Measurements from ENCODE around the gene PAIP2. TPM values are rescaled to one million over a fixed set of nuclear protein-coding genes. Genes with fewer than 3 reads are reported as not detected.

Gene PAIP2
- total RNA-seq, 2 experiments from 2014 or later, result 110 to 113 TPM

DNA sequence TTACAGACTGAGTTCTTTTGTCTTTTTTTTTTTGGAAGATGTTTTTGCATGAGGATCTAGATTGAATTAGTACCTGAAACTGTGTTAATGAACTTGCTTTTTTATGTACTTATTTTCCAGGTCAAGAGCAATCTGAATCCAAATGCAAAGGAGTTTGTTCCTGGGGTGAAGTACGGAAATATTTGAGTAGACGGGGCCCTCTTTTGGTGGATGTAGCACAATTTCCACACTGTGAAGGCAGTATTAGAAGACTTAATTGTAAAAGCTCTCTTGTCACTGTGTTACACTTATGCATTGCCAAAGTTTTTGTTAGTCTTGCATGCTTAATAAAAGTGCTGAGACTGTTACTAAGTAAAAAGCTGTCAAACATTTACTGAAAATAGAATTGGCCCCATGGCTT, 27.0 kb downstream of the PAIP2 start:
- Mint-ChIP-seq H3K9me3 (no peaks in the 10 kb centered on the region), H3K4me1 (ENCODE audit: low read depth) (peaks cover 19% of the 10 kb centered on the region), H3K27ac (no peak overlapping the region), H3K4me3 (no peak overlapping the region), H3K36me3 (ENCODE audit: low read depth) (peaks cover 39% of the 10 kb centered on the region), H3K27me3 (no peaks in the 10 kb centered on the region)
- ChIA-PET CTCF (interaction anchor here (0.8 to 2.1 kb wide), 4 partner anchors 24 to 82 kb away, joined by 3 to 8 read pairs (median 4); partner anchors contain the start of gene PAIP2), POLR2A (interaction anchor here (1.4 kb wide), 1 partner anchor 22 kb away, joined by 4 read pairs; no protein-coding TSS in a partner anchor)
- TF ChIP-seq, protein P1, sequence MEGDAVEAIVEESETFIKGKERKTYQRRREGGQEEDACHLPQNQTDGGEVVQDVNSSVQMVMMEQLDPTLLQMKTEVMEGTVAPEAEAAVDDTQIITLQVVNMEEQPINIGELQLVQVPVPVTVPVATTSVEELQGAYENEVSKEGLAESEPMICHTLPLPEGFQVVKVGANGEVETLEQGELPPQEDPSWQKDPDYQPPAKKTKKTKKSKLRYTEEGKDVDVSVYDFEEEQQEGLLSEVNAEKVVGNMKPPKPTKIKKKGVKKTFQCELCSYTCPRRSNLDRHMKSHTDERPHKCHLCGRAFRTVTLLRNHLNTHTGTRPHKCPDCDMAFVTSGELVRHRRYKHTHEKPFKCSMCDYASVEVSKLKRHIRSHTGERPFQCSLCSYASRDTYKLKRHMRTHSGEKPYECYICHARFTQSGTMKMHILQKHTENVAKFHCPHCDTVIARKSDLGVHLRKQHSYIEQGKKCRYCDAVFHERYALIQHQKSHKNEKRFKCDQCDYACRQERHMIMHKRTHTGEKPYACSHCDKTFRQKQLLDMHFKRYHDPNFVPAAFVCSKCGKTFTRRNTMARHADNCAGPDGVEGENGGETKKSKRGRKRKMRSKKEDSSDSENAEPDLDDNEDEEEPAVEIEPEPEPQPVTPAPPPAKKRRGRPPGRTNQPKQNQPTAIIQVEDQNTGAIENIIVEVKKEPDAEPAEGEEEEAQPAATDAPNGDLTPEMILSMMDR (IDR thresholded peaks at IDR 0.05), result no peak
- DNase-seq (no peak), ATAC-seq (no peak)
- intact Hi-C loops (cut with micrococcal nuclease), result no loop called here

GRCh38 chr5:139369181-139369580, 27.5 kb downstream of the PAIP2 start:
- H3K36me3 Mint-ChIP-seq (ENCODE audit: low read depth), result peaks cover 34% of the 10 kb centered on the region
- ATAC-seq, result no peak
- ChIA-PET POLR2A (interaction anchor here (1.4 kb wide), 1 partner anchor 22 kb away, joined by 4 read pairs; no protein-coding TSS in a partner anchor), CTCF (interaction anchor here (1.0 to 2.1 kb wide), 4 partner anchors 11 to 80 kb away, joined by 3 to 8 read pairs (median 4); partner anchors contain the start of gene PAIP2)
- H3K27ac Mint-ChIP-seq, result no peak overlapping the region
- intact Hi-C loops (cut with micrococcal nuclease), result no loop called here
- H3K4me3 Mint-ChIP-seq, result no peak overlapping the region
- no peaks in the 10 kb centered on the region for H3K27me3 Mint-ChIP-seq
- no peaks in the 10 kb centered on the region for H3K9me3 Mint-ChIP-seq
- DNase-seq, result no peak
- peaks cover 14% of the 10 kb centered on the region for H3K4me1 Mint-ChIP-seq (ENCODE audit: low read depth)
- TF ChIP-seq, protein P1 (IDR thresholded peaks at IDR 0.05), result no peak

DNA sequence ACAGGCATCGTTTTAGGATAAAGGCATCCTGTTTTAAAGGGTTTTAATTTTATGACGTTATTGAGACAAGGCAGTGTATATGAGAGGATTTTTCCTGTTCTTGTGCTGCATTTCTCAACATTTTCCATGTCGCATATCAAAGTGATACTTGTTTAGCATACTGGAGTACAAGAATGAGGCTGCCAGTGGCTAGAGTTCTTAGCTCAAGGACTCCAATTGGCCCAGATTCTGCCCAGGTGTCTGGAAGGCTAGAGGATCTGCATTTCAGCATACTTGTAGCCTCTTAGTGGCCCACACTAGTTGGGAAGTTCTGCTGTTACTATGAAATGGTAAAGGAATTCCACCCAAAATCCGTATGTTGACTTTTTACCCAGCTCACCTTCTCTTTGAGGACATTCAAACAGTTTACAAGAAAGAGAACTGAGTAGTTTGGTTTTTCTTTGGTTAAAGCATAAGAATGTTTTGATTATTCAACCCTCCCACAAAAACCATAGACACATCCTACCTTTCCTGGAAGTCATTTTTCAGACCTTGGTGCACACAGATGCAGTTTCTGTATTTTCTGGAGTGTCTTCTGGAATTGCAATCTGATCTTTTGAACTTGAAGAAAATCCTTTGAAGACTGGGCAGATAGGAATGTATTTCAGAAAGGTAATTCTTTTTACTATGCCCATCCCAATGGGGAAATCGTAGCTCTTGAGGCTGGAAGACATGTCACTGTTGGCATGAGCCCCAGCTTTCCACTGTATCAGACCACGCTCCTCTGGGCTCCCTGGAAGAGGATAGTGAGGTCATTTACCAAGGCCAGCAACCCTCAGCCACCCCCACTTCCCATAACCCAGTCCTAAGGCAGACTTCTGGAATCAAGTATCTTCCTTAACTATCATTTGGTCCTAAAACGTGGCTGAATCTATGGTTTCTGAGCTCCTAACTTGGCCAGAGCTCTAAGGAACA, 30.1 kb downstream of the PAIP2 start:
- TF ChIP-seq, protein P1 (IDR thresholded peaks at IDR 0.05), result no peak
- ATAC-seq (no peak), DNase-seq (no peak)
- Mint-ChIP-seq H3K4me3 (no peak overlapping the region), H3K27ac (peak overlapping the region; percentile 22), H3K4me1 (ENCODE audit: low read depth) (peaks cover 14% of the 10 kb centered on the region), H3K27me3 (no peaks in the 10 kb centered on the region), H3K9me3 (no peaks in the 10 kb centered on the region), H3K36me3 (ENCODE audit: low read depth) (peaks cover 16% of the 10 kb centered on the region)
- POLR2A ChIA-PET, result interaction anchor here (0.6 kb wide), 2 partner anchors 174 to 827 kb away, joined by 3 read pairs; no protein-coding TSS in a partner anchor
- intact Hi-C loops (cut with micrococcal nuclease), result no loop called here
- CTCF ChIA-PET, result interaction anchor here (1.0 to 1.5 kb wide), 3 partner anchors 14 to 30 kb away, joined by 3 to 5 read pairs (median 4); partner anchors contain the start of gene PAIP2

DNA sequence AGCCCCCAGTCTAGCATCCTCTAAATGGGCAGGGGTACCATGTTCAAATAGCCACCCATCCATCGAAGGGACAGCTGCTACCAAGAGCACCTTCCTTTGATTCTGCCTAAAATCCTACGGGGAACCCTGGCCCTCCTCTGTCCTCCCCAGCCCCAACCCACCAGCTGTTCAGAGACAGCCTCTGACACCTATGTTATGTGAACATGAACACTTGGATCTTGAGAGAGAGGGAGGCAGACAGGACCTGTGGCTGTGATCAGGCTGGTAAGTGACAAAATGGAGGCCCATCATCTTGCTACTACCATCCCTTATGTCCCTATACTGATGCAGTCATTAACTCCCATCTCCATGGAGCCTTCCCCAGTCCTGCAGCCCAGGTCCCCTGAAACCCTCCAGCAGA, 33.3 kb downstream of the PAIP2 start:
- TF ChIP-seq, protein P1 (IDR thresholded peaks at IDR 0.05), result no peak
- POLR2A ChIA-PET, result interaction anchor here (0.8 to 1.2 kb wide), 2 partner anchors 10 to 13 kb away, joined by 3 read pairs; no protein-coding TSS in a partner anchor
- DNase-seq, result no peak
- Mint-ChIP-seq H3K36me3 (ENCODE audit: low read depth) (peaks cover 8% of the 10 kb centered on the region), H3K9me3 (no peaks in the 10 kb centered on the region), H3K4me1 (ENCODE audit: low read depth) (peaks cover 14% of the 10 kb centered on the region), H3K27me3 (no peaks in the 10 kb centered on the region), H3K4me3 (no peak overlapping the region), H3K27ac (no peak overlapping the region)
- intact Hi-C loops (cut with micrococcal nuclease), result no loop called here
- CTCF ChIA-PET, result interaction anchor here (0.8 to 1.3 kb wide), 3 partner anchors 12 to 265 kb away, joined by 3 to 6 read pairs (median 3); no protein-coding TSS in a partner anchor
- peak; percentile 25 for ATAC-seq

All from activated CD8-positive, alpha-beta T cell treated with anti-CD3 and anti-CD28 coated beads for 36 hours (primary cell).